ENCODE results near the gene BGN. TPM values are rescaled to one million over a fixed set of nuclear protein-coding genes. Genes with fewer than 3 reads are reported as not detected.

BGN gene
- total RNA-seq, 1 experiment from 2014 or later: 2.9 TPM

GRCh38 chrX:153445856-153446635 lies 48.7 kb upstream of the BGN start, which contains the start of gene TREX2:
Gene TREX2 (minus strand): TSS chrX:153446056. CDS start chrX:153445430, 626 bp downstream.
- DNase-seq (ENCODE audit: low read depth, low spot score): no peak
- in situ Hi-C loops (cut with HindIII; ENCODE audit: low pct_unique_long_range_greater_than_20kb, low sequenced_read_pairs) (no loop called here), intact Hi-C loops (cut with micrococcal nuclease; ENCODE audit: unreplicated experiment) (no loop called here)
- Histone ChIP-seq H3K4me3 (ENCODE audit: low read depth in 2 of 2, low read length in 2 of 2) (no peak within 1 kb of the TSS), H3K9me3 (ENCODE audit: control insufficient read depth, insufficient read depth, low read depth, low read length) (no peaks in the 10 kb centered on the region), H3K27ac (ENCODE audit: low read length) (no peak within 1 kb of the TSS), H3K4me1 (ENCODE audit: control insufficient read depth, insufficient read depth, low read length) (no peaks in the 10 kb centered on the region), H3K27me3 (ENCODE audit: control insufficient read depth, insufficient read depth, low read length) (no peaks in the 10 kb centered on the region), H3K36me3 (ENCODE audit: control insufficient read depth, insufficient read depth, low read length) (no peaks in the 10 kb centered on the region)
- POLR2A ChIA-PET: no interaction called here
- TF ChIP-seq POLR2AphosphoS5 (IDR thresholded peaks at IDR 0.05; ENCODE audit: low read depth, low read length): no peak
- TF ChIP-seq TCF7L2 (IDR thresholded peaks at IDR 0.05; ENCODE audit: low read depth, low read length): no peak
- no peak for TF ChIP-seq REST (IDR thresholded peaks at IDR 0.05; ENCODE audit: insufficient read depth in 1 of 2, low read depth in 2 of 2, low read length in 1 of 2)
- TF ChIP-seq CTCF (IDR thresholded peaks at IDR 0.05): no peak
- TF ChIP-seq SIN3A (IDR thresholded peaks at IDR 0.05; ENCODE audit: borderline replicate concordance, insufficient read depth, low read depth, low read length): no peak
- CTCF ChIA-PET: no interaction called here
- 0 out of 2 replicates have a peak, but pooled peaks have one; percentile 8 for ATAC-seq
- BruUV-seq (replicated peaks): no TSS peak

GRCh38 chrX:153446636-153446936 lies 48.2 kb upstream of the BGN start:
- Histone ChIP-seq H3K9me3 (ENCODE audit: control insufficient read depth, insufficient read depth, low read depth, low read length) (no peaks in the 10 kb centered on the region), H3K27ac (ENCODE audit: low read length) (no peak overlapping the region), H3K27me3 (ENCODE audit: control insufficient read depth, insufficient read depth, low read length) (no peaks in the 10 kb centered on the region), H3K4me3 (ENCODE audit: low read depth in 2 of 2, low read length in 2 of 2) (no peak overlapping the region), H3K4me1 (ENCODE audit: control insufficient read depth, insufficient read depth, low read length) (no peaks in the 10 kb centered on the region), H3K36me3 (ENCODE audit: control insufficient read depth, insufficient read depth, low read length) (no peaks in the 10 kb centered on the region)
- ATAC-seq: no peak
- in situ Hi-C loops (cut with HindIII; ENCODE audit: low pct_unique_long_range_greater_than_20kb, low sequenced_read_pairs): no loop called here
- TF ChIP-seq POLR2AphosphoS5 (IDR thresholded peaks at IDR 0.05; ENCODE audit: low read depth, low read length) (no peak), REST (IDR thresholded peaks at IDR 0.05; ENCODE audit: insufficient read depth in 1 of 2, low read depth in 2 of 2, low read length in 1 of 2) (no peak), SIN3A (IDR thresholded peaks at IDR 0.05; ENCODE audit: borderline replicate concordance, insufficient read depth, low read depth, low read length) (no peak), CTCF (IDR thresholded peaks at IDR 0.05) (no peak), TCF7L2 (IDR thresholded peaks at IDR 0.05; ENCODE audit: low read depth, low read length) (no peak)
- POLR2A ChIA-PET: no interaction called here
- intact Hi-C loops (cut with micrococcal nuclease; ENCODE audit: unreplicated experiment): no loop called here
- no TSS peak for BruUV-seq (replicated peaks)
- DNase-seq (ENCODE audit: low read depth, low spot score): no peak
- CTCF ChIA-PET: no interaction called here

All from Panc1 (cell line).